ENCODE data around the gene PLCD1.
"Not testable (repeated sequence)": the region's sequence is repeated elsewhere in the genome, so short reads cannot be mapped to it uniquely, and the experiment has no call there.

The PLCD1 gene

DNA sequence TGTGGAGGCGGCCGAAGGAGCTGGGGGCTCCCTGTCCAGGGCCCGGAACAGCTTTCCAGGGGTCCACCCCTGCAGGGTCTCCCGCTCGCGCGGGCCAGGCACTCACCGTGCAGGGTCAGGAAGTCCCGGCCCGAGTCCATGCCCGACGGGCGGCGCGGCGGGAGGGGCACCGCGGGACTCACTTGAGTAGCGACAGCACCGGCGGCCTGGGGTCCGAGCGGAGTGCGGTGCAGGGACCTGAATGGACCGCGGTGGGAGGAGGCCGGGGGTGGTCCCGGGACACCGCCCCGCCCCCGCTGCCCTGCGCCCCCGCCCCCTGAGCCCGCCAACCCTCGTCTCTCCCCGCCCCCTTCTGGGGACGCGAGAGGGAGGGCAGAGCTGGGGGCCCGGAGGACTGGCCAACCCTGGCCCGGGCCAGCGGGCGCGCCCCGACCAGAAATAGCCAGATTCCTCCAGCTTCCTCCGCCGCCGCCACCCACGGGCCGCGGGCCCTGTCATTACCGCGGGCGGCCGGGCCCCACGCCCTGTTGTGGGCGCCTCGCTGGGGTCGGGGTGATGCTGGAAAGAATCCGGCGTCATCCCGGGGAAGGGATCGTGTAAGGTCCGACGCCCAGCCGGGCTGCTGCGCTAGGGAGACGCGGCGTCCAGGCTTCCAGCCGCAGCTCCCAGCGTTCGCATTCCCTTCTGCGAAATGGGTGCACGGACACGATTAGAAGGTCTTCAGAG is at the start of gene PLCD1:
TSS of gene PLCD1 (minus strand) at position 243 of the 726 bp plus-strand sequence. CDS start at position 140, 103 bp downstream.
- no peak for DNase-seq

DNA sequence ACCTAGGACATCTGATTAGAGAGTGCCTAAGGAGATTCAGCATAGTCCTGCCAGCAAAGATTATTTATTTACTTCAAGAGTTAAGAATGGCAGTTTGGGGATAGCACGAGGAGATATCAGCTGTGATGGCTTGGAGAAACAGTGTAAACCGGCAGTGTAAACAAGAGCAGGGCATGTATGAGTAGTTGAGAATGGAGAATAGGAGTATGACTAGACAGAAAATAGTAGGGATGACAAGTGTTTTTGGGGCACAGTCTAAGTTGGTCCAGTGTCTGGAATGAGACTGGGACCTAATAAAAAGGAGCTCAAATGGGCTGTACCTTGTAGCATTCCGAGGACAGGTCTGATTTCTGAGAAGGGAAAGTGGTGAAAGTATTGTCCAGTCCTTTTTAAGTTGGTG is 47.6 kb upstream of the PLCD1 start:
- not testable (repeated sequence) for DNase-seq

DNA sequence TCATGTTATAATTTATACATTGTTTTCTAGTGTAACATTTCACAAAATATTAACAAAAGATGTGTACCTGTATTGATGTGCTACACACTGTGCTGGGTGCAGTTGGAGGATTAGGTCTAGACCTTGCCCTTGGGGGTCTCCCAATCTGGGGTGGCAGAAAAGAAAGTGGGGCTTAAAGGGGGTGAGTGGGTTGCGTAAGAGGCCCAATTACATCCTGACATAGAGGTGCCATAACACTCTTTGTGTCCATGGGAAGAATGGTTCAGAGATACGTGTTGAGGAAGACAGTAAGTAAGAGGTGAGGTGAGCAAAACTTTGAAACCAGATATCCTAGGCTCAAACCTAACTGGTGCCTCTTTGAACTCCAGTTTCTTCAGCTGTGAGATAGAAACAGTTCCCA is 40.6 kb upstream of the PLCD1 start:
- no peak for DNase-seq

- DNase-seq = no peak
These were observed 38.2 kb upstream of the PLCD1 start for GRCh38 chr3:38067508-38068233.

DNA sequence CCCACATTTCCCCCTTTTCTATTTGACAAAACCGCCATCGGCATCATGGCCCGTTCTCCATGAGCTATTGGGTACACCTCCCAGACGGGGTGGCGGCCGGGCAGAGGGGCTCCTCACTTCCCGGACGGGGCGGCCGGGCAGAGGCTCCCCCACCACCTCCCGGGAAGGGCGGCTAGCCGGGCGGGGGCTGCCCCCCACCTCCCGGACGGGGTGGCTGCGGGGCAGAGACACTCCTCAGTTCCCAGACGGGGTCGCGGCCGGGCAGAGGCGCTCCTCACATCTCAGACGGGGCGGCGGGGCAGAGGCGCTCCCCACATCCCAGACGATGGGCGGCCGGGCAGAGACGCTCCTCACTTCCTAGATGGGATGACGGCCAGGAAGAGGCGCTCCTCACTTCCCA is 35.0 kb upstream of the PLCD1 start:
- not testable (repeated sequence) for DNase-seq

DNA sequence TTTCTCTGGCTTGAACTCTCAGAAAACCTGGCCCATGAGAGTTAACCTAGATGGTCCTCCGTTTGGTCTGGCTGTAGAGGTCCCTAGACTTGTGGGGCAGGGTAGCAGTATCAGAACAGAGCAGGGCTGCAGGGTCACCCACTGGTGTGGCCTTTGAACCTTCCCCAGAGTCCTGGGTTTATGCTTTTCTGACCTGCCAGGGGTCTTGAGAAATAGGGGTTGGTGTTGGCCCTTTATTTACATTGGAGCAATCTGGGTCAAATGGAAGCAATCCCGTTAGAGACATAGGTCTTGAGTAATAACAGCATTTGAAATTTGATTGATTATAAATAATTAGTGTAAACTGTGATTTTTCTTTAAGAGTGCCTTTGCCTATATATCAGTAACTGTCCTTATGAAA is 33.4 kb upstream of the PLCD1 start:
- no peak for DNase-seq

GRCh38 chr3:38059591-38059990 is 30.1 kb upstream of the PLCD1 start:
- DNase-seq = no peak

DNA sequence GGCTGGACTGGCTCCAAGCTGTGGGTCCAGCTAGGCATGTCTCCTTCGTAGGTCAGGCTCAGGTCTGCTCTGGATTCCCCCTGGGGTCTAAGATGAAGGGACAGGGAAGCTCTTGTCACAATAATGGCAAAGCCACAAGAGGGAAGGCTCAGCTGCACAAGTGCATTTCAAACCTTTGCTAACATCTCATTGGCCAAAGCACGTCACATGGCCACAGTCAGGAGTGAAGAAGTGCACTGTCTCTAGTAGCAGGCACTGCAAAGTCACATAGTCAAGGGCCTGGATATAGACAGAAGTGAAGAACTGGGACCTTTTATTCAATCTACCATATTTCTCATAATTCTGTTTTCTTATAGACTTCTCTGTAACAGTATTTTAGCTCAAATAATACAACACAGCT is 29.7 kb upstream of the PLCD1 start:
- DNase-seq = no peak

- no peak for DNase-seq
These were observed 25.1 kb upstream of the PLCD1 start for GRCh38 chr3:38054499-38055001.

DNA sequence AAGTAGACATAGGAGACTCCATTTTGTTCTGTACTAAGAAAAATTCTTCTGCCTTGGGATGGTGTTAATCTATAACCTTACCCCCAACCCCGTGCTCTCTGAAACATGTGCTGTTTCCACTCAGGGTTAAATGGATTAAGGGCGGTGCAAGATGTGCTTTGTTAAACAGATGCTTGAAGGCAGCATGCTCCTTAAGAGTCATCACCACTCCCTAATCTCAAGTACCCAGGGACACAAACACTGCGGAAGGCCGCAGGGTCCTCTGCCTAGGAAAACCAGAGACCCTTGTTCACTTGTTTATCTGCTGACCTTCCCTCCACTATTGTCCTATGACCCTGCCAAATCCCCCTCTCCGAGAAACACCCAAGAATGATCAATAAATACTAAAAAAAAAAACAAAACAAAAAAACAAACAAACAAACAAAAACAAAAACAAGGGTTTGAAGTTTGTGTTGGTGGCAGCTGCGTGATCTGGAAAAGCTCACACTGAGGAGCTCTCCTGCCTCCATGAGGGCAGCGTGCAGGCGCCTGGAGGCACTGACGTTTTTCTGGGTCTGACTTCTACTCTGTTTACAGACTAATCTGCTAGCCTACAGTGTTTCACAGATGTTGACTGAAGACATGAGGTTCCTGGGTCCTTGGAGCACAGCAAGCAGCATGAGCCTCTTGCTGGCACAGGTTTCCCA is 24.5 kb upstream of the PLCD1 start:
- DNase-seq = not testable (repeated sequence)

DNA sequence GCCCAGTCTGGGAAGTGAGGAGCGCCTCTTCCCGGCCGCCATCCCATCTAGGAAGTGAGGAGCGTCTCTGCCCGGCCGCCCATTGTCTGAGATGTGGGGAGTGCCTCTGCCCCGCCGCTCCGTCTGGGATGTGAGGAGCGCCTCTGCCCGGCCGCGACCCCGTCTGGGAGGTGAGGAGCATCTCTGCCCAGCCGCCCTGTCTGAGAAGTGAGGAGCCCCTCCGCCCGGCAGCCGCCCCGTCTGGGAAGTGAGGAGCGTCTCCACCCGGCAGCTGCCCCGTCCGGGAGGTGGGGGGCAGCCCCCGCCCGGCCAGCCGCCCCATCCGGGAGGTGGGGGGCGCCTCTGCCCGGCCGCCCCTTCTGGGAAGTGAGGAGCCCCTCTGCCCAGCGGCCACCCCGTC is 23.8 kb upstream of the PLCD1 start:
- DNase-seq = not testable (repeated sequence)

- no peak for DNase-seq
These were observed 21.7 kb upstream of the PLCD1 start for GRCh38 chr3:38051131-38051530.

DNA sequence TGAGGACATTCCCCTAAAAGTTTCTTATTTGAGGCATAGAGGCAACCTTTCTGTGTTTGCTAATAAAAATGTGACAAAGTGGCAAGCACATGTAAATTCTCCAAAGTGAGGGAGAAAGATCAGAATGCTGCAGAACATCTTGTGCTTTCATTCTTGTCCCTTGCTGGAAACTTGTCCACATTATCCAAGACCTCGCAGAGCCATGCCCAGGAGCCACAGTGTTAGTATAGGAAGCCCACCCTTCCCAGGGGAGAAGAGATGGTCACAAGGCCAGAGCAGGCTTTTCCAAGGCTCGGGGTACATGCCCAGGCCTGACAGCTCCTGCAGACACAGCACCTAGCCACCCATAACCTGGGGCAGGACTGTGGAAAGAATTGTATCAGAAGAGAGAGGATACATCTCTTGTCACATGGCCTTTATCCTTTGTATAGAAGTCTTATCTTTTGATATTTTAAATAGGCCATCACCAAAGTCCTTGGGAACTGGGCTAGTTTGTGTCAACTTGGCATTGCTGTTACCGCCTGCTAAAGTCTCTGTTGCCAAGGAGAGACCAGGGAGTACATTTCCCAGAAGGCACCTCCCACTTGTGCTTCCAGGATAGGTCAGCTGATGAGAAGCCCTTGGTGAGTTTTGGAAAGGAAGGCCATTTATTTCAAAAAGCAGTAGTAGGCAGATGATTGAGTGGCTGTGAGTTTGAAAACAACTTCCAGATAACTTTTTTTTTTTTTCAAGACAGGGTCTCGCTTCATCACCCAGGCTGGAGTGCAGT is 20.1 kb upstream of the PLCD1 start:
- no peak for DNase-seq

DNA sequence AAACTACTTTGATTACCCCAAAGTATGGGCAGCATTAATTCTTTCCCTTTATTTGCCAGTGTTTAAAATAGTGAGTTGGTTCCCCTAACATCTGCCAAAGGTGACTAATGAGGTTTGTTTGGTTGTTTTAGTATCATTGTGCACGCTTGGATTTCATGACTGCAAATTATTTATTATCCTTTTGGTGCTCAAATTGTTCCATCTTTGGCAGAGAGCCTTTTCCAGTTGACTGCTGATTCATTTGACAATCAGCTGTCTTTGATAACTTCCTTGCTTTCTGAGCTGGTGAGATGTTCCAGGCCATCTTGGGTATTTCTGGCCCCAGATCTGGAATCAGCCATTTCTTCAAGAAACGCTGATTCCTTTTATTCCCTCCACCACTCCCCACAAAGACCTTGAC is 18.5 kb upstream of the PLCD1 start:
- no peak for DNase-seq

DNA sequence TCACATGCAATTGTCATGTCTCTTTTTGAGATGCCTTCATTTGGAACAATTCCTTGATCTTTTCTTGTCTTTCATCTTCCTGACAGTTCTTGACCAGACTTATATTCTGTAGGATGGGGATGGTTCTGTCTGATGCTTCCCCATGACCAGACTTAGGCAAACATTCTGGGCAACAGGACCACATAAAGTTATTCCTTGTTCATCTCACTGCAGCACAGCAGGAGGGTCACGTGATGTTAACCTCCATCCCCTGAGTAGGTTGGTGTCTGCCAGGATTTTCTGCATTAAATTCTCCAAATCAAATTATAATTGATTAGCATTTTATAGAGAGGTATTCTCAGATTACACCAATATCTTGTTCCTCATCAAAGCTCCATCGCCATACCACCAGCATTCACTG is 17.4 kb upstream of the PLCD1 start:
- no peak for DNase-seq

DNA sequence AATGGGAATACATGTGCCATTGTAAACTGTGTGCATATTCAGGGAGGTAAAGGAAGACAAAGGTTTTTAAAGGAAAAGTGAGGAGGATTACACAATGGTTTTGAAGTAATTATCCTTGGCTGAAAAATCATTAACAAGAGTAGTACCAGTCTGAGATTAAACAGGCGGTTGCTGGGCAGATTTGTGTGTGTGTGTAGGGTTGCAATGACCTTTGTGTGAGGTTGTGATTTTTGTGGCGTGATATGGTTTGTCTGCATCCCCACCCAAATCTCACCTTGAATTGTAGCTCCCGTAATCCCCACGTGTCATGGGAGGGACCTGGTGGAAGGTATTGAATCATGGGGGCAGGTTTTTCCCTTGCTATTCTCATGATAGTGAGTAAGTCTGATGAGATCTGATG is 16.6 kb upstream of the PLCD1 start:
- no peak for DNase-seq

DNA sequence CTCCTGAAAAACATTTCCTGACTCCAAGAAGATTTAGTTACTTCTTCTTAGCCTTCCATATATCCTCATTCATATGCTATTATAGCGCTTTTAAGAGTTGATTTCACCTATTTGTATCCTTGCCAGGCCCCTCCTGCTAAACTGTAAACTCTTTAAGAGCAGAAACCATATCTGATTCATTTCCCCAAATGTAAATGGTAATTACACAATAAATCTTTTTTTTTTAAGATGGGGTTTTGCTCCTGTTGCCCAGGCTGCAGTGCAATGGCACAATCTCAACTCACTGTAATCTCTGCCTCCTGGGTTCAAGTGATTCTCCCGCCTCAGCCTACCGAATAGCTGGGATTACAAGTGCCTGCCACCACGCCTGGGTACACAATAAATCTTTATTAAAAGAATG is 14.0 kb upstream of the PLCD1 start:
- DNase-seq = no peak

DNA sequence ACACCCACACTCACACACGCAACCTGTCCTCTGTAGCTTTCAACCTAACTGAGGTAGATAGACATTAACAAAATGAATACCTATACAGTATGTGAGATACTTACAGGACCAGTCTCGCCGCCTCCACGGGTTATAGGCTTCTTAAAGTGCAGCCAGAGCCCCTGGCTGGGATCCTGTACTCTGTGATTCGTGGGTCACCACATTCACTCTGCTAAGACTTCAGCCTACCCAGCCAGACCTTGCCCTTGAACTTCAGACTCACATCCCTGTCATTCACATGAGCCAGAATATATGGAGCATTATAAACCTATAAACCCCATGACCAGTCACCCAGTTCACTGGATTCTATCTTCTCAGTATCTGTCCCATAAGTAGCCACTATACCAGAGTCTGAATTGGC is 11.0 kb upstream of the PLCD1 start:
- DNase-seq = no peak

- no peak for DNase-seq
These were observed 10.4 kb upstream of the PLCD1 start for GRCh38 chr3:38039899-38040261.

DNA sequence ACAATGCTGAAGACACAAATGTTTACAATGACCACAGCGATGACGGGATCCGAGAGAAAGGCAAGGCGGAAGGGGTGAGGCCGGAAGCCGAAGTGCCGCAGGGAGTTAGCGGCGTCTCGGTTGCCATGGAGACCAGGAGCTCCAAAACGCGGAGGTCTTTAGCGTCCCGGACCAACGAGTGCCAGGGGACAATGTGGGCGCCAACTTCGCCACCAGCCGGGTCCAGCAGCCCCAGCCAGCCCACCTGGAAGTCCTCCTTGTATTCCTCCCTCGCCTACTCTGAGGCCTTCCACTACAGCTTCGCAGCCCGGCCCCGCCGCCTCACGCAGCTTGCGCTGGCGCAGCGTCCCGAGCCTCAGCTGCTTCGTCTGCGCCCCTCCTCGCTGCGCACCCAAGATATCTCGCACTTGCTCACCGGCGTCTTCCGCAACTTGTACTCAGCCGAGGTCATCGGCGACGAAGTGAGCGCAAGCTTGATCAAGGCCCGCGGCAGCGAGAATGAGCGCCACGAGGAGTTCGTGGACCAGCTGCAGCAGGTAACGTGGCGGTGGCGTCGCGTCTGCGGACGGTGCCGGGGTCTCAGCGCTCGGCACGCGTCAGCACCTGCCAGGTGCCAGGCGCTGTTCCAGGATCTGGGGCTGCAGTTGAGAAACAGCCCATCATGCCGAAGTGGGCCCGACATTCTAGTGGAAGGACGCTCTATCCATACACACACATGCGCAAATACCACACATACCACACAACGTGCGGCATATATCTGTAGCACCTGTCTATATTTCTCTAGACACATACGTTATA is 9.9 kb upstream of the PLCD1 start, which contains the start of gene DLEC1:
TSS of gene DLEC1 (plus strand) at position 108 of the 798 bp plus-strand sequence. CDS start at position 126, 18 bp downstream.
- DNase-seq = no peak

DNA sequence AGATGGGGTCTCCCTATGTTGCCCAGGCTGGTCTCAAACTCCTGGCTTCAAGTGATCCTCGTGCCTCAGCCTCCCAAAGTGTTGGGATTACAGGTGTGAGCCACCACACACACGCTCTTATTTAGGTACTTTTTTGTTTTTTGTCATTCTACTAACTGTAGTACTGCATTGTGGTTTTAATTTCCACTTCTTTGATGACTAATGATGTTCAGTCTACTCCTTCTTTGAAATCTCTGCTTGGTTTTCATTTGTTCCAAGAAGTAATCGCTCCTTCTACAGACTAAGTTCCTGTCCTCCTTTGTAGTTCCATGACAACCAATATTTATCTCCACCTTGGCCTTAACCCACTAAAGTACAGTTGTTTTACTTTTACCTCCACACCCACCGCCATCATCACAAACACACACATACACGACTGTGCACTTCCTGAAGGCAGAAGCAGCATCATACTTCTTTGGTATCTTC is 9.0 kb upstream of the PLCD1 start:
- DNase-seq = no peak

DNA sequence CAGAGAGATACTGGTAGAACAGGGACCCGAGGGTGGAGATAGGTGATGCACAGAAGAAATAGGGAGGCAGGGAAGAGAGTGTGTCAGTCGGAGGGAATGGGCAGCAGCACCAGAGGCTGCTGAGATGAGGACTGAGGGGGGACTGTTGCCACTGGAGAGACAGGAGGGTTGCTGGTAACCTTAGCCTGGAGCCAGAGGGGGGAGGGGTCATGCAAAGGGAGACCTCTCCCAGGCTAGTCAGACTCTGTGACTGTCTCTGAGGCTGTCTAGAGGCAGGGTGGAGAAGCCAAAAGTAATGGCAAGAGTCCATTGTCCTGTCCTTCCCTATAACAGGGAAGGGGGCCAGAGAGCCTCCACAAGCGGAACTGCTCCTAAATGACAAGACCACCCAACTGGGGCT is 7.5 kb upstream of the PLCD1 start:
- DNase-seq = no peak

Measured in NCI-H510A (cell line).